Left kidney (tissue), 2 donors: ENCODE measurements around the gene CLASP1. TPM values are rescaled to one million over a fixed set of nuclear protein-coding genes. Genes with fewer than 3 reads are reported as not detected.
"Not testable (repeated sequence)": the region's sequence is repeated elsewhere in the genome, so short reads cannot be mapped to it uniquely, and the experiment has no call there.

Experiments
- DNase-seq: peaks from one replicate; pipeline ENCODE4 v3.0.0-alpha.2; 2013
- polyA plus RNA-seq: library from polyadenylated mRNA; unstranded; fragments of 120-200 nt; gene quantifications from one replicate; pipeline ENCODE4 v1.2.1, GENCODE V29; 2013; ENCODE audit not compliant: insufficient read length

CLASP1 gene
- polyA plus RNA-seq, 1 donor = 54.6 TPM

GRCh38 chr2:121324601-121325000, 324.7 kb downstream of the CLASP1 start:
- DNase-seq = no peak

GRCh38 chr2:121321476-121321875, 327.8 kb downstream of the CLASP1 start:
- no peak for DNase-seq

DNA sequence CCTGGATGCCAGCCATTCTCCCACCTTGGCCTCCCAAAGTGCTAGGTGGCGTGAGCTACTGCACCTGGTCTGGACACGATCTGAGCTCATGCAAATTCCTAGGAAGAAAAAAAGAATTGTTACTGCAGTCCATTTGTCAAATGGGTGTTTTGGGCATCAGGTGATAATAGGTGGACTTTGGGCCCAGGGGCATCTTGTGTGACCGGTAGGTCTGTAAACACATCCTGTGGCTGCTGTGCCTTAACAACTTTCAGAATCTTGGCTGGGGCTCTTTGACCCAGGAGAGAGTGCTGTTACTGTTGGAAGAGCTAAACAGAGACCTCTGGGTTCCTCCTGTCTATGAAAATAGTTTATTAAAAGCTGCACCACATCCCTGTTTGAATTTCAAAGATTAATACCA, 329.3 kb downstream of the CLASP1 start:
- no peak for DNase-seq

- DNase-seq = no peak
These were observed 332.3 kb downstream of the CLASP1 start for GRCh38 chr2:121316986-121317385.

- not testable (repeated sequence) for DNase-seq
These were observed 335.6 kb downstream of the CLASP1 start for GRCh38 chr2:121313701-121314100.

DNA sequence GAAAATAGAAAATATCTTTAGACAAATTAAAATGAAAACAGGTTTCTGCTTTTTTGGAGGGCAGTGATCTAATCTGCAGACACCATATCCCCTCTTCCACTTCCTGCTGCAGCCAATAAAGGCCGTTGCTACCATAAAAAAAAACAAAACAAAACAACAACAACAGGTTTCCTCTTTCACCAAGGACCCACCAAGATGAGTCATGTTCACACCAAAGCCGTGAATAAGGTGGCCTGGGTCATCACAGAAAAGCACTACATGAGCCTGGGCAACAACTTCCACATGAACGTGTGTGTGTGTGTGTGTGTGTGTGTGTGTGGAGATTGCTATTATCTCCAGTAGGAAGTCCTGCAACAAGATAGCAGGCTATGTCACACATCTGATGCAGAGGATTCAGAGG, 339.5 kb downstream of the CLASP1 start:
- DNase-seq = no peak

GRCh38 chr2:121309323-121309722, 339.9 kb downstream of the CLASP1 start:
- DNase-seq = no peak

GRCh38 chr2:121307048-121307447, 342.2 kb downstream of the CLASP1 start:
- DNase-seq = no peak

DNA sequence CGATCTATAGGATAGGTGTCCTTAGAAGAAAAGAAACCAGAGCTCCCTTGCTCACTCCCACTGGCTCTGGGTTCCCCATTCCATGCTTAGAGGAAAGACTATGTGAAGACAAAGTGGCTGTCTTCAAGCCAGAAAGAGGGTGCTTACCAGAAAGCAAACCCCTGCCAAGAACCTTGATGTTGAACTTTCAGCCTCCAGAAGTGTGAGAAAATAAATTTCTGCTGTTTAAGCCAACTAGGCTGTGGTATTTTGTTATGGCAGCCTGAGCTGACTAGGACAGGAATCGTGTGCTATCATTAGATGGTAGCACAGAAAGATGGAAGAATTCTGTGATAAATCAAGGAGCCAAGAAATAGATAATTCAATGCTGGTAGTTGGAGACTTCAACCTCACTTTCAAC, 344.3 kb downstream of the CLASP1 start:
- no peak for DNase-seq

DNA sequence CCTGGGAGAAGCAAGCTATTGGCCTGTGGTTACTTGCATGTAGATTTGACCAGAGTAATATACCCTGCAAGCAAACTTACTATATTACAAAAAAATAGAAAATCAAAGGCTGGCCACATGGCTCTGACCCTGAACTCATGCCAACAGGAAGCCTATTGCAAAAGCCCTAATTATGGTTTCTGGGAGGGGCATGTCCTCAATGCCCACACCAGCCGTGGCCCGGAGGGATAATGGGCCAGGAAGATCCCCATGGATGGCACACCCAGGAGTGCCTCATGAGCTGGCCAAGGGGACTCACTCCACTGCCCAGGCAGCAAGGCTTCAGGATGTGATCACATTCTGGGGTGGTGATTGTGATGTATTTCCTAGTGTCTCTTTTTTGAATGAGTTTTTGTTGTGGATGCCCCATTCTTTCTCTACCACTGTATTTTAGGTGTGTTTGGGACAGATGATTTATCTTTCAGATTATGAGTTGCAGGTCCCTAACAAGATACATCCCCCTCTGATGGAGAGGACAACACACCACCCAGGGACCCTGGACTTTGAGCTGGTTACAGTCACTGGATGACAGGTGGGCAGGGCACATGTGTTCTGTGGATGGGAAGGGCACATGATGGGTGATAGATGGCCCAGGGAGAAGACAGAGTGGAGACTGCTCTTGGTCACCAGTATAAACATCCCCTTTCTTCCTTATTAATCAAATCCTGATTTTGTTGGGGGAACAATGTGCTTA, 345.6 kb downstream of the CLASP1 start:
- DNase-seq = no peak

- not testable (repeated sequence) for DNase-seq
These were observed 348.1 kb downstream of the CLASP1 start for GRCh38 chr2:121301190-121301589.

DNA sequence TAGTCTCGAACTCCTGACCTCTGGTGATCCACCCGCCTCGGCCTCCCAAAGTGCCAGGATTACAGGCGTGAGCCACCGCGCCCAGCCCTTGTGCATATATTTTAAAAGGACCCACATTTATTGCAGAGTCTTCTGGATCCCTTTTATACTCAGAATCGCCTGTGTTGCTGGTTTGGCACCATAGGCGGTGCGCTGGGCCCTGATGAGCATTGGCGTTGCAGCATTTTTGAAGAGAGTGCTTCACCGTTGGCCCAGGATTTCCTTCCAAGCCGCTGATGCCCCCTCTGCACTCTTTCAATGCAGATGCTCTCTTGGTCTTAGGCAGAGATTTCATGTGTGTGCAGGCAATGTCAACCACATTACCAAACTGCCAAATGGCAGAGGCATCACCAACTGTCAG, 350.8 kb downstream of the CLASP1 start:
- DNase-seq = no peak

- DNase-seq = not testable (repeated sequence)
These were observed 351.4 kb downstream of the CLASP1 start for GRCh38 chr2:121297866-121298265.

GRCh38 chr2:121297217-121297830, 351.9 kb downstream of the CLASP1 start:
- DNase-seq = no peak

DNA sequence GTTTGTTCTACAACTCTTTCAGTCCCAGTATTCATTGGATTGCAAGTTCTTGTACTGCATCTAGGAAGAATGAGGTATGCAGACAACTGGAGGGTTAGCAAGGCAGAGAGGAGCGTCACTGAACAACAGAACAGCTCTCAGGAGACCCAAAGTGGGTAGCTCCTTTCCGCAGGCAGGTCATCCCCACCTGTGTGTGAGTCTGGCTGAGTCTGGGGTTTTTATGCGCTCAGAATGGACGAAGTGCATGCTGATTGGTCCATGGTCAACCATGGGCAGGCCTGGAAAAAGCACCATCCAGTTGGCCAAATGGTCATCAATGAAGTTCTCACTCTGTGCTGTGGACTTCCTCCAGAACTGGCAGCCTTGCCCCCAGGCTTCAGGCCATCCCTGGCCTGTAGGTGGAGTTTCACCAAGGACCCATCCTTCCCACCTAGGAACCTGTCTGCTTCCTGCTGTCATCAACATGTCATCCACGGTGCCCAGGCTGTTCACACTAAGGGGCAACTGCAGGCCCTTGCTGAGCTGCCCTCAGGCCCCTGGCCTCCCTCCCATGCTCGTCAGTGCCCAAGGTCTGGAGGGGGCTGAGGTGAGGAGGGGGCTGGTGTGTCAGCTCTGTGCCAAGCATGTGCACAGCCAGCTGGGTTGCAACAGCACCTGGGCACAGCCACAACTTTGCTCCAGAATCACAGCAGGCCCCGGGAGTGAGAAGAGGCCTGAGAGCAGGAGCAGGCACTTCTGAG, 353.2 kb downstream of the CLASP1 start:
- no peak for DNase-seq

DNA sequence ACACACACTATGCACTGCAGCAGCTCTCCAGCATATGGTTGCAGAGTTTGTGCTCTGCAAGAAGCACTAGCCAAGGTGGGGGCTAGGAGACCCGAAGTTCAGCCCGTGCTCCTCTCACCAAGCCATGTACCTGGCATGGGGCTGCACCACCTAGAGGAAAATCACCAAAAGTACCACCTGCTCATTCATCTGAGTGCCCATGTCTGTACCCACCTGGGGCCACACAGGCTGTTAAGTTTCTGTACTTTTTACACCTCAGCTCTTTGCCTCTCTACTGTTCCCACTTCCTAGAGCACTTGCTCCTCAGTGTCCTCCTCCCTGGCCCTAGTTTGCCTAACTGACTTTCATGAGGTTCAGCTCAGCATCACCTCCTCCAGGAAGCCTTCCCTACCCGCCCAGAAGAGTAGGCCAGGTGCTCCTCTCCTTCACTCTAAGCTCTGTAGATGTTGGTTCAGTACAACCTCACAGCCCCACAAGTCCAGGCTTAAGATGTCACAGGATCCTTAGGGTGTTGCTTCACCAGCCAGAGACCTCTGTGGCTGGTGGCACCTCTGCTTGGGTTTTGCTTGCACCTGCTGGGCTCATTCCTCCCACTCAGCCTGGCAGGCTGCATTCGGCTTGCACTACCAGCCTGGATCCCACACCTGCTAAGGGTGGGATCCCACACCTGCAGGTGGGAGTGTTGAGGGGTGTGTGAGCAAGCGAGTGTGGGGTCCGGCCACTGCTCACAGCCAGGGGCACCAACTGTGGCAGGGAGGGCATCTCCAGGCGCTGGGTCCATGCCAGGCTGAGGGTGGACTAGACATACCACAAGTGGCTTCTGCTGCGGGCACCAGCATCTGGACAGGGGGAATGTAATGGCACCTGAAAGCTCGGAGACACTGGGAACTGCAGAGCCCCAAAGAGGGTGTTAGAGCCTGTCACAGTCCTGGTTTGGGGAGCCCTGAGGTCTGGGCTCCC, 354.1 kb downstream of the CLASP1 start:
- DNase-seq = no peak

DNA sequence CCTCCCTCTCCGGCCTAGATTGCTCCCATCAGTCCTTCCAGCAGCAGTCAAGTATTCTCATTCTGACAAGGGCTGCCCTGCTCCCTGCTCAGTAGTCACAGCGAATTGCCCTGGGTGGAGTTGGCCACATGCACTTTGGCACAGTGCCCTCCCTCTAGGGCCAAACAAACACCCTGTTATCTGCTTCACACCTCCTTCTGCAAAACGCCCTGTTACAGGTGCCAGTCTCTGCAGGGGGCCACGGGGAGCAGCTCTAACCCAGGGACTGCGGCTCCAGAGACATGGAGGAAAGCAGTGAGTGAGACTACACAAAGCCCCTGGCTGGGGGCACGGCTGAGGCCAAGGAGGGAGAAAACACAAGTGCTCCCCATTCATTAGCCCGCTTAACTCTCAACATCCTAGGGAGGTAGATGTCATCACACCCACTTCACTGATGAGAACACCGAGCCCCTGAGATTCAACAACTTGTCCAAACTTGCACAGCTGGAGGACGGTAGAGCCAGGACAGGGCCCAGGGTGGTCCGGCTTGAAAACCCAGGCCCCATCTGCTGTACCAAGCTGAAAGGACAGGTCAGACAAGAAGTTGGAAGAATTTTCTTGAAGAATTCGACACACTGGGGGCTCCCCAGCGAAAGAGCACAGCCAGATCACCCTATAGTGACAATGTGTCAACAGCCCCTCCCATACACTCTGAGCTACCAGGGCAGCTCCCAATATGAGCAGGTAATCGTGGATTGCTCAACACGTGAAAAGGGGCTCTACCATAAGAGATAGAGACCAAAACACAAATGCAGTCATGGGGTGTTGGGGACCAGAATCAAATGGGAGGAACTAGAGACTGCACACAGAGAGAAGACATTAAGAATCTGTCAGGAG, 355.6 kb downstream of the CLASP1 start:
- no peak for DNase-seq

DNA sequence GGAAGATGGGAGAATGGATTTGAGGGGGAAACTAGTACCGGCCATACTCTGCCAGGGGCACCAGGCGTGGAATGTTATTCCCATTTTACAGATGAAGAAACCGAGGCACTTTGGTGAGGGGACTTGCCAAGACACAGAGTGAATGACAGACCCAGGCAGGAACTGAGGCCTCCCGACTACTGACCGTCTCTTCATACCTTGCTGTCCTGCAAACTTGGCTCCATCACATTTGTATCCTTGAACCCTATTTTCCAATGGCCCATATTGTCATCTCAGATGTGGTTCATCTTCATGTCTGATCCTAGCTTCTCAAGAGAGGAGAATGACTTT, 358.0 kb downstream of the CLASP1 start:
- DNase-seq = no peak

- DNase-seq = no peak
These were observed 360.0 kb downstream of the CLASP1 start for GRCh38 chr2:121289271-121289670.

GRCh38 chr2:121288454-121289231, 360.6 kb downstream of the CLASP1 start:
- DNase-seq = no peak
